COR-L47 (cell line): ENCODE results near the gene SIDT2.

Experiments used
- DNase-seq: peaks from one replicate; lab custom pipeline; 2025; lab: John Stamatoyannopoulos, UW

The SIDT2 gene

DNA sequence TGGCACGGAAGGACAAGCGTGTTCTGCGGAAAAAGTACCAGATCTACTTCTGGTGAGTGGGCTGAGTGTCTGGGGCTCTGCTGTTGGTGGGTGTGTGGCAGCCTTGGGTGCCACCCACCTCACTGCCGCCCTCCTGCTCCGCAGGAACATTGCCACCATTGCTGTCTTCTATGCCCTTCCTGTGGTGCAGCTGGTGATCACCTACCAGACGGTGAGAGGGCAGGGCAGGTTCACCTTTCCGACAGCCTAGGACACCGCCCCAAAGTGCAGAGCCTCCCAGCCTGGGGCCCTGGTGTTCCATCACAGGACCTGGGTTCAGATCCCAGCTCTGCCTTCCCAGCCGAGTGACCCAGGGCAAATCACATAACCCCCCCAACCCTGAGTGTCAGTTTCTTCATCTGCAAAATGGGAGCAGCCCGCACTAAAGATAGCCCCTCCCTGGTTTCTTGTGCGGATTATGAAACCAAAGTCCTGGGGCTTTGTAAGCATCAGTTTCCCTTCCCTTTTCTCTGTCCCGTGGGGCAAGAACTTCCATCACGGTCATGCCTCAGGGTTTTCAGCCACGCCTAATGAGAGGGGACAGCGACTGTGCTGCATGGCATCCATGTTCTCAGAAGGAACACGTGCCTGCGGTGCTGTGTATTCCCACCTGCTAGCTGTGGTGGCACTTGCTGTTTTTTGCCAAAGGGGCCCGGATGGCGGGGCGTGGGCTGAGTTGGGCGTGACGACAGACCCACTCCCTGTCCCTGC lies 10.8 kb downstream of the SIDT2 start:
- no peak for DNase-seq

DNA sequence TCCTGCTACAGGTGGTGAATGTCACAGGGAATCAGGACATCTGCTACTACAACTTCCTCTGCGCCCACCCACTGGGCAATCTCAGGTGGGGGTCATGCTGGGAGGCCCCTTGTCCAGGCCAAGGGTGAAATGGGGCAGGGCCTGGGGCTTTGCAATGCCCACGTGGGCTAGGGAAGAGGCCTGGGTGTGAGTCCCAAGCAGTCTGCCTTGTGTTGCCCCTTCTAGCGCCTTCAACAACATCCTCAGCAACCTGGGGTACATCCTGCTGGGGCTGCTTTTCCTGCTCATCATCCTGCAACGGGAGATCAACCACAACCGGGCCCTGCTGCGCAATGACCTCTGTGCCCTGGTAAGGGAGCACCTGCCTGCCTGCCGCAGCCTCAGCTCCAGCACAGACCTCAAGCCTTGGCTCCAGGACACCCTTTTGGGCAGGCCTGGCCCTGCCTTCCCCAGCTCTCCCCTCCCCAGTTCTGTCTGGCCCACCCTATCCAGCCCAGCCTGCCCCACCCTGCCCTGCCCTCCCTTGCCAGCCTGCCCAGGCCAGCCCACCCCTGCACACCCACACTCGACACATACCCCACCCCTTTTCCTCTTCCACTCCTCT lies 11.5 kb downstream of the SIDT2 start:
- DNase-seq: no peak

DNA sequence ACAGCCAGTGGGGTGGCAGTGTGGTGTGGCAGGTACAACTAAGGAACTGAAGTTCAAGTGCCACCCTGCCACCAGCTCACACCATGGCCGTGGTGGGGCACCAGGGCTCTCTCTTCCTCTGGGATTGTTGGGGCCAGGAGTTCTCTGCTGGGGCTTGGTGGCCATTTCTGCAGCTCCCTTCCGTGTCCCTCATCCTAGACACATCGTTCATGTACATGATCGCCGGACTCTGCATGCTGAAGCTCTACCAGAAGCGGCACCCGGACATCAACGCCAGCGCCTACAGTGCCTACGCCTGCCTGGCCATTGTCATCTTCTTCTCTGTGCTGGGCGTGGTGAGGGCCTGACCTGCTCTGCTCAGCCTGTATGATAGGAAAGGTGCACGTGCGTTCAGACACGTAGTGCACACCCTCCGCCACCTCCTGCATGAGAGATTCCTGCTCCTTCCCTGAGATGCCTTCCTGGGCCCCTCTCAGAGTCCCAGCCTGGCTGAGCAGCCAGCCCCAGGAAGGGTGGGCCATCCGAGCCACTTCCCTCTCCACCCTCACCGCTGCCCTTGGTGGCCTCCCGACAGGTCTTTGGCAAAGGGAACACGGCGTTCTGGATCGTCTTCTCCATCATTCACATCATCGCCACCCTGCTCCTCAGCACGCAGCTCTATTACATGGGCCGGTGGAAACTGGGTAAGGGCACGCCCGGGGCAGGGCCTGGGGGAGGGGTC lies 13.3 kb downstream of the SIDT2 start:
- no peak for DNase-seq

DNA sequence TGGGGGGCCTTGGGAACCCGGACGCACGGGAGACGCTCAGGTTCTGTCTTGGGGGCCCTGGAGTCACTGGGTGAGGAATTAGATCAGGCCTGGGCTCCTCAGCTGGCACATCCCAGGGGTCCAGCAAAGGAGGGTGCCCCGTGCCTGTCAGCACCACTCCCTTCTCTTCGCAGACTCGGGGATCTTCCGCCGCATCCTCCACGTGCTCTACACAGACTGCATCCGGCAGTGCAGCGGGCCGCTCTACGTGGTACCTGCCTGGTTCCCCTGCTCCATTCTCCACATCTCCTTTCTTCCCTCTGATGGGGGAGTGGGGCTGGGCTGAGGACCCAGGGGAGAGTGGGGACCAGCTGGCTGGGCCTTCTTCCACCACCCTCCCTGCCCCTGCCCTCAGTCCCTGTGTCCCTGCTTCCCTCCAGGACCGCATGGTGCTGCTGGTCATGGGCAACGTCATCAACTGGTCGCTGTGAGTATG lies 13.9 kb downstream of the SIDT2 start:
- no peak for DNase-seq

DNA sequence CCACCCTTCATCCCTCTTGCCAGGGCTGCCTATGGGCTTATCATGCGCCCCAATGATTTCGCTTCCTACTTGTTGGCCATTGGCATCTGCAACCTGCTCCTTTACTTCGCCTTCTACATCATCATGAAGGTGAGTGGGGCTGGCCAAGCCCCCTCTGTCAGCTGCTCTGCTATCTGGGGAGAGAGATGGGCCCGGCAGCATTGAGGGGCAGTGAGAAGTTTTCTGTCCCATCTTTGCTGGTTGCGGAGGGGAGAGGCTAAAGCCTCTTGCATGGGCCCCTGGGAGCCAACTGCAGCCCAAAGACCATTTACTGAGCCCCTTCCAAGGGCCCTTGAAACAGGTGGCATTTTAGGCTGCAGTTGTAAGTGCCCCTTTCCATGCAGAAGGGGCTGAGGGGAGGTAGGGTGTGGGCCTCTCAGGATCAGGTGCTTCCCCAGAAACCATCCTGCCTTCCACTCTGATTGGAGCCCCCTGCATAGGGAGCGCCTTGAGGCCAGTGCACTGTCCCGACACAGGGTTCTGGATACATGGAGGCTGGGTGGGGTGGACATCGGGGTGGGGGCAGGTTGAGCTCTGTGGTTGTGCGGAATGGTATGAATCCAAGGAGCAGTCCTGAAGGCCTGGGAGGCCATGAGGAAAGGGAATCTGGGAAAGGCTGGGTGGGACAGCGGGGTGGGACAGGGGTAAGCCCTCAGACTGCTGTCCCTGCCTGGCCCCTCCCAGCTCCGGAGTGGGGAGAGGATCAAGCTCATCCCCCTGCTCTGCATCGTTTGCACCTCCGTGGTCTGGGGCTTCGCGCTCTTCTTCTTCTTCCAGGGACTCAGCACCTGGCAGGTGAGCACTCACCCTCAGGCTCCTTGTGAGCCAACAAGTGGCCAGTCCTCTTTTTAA lies 14.8 kb downstream of the SIDT2 start:
- DNase-seq: no peak

DNA sequence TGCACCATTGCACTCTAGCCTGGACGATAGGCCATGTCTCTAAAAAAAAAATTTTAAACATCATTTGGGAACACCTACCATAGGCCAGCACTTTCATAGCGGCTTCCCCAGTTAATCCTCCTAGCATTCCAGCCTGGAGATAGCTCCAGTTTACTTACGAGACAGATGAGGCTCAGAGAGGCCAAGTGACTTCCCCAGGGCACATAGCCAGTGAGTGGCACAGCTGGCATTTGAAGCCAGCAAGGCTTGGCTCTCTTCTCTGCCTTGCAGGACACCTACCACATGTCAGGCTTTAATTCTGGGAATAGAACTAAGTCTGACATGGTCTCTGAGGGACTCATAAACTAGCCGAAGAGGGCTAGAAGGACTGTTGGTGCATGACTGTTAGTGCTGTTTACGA lies 15.7 kb downstream of the SIDT2 start:
- no peak for DNase-seq

DNA sequence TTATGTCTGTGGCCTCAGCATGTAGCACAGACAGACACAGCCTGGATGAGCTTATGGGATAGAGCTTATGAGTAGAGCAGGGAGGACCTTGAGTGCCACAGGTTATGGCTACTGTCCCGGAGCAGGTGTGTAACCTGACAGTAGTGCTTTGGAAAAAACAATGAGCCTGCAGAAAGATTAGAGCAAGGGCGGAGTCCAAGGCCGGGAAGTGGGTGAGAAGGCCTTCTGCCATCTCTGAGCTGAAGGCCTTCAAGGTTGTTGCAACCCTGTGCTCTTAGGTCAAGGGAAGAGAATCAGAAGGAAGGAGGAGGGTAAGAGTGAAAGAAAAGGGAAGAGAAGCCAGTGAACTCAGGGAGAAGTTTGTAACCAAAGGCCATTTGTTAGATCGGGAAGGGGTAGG lies 16.7 kb downstream of the SIDT2 start:
- no peak for DNase-seq

DNA sequence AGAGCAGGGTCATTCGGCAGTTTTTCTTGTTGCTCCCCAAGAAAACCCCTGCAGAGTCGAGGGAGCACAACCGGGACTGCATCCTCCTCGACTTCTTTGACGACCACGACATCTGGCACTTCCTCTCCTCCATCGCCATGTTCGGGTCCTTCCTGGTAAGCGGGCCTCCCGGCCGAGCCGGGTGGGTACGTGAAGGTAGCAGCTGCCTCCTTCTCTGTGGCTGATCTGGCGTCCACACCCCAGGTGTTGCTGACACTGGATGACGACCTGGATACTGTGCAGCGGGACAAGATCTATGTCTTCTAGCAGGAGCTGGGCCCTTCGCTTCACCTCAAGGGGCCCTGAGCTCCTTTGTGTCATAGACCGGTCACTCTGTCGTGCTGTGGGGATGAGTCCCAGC lies 17.2 kb downstream of the SIDT2 start:
- DNase-seq: no peak

DNA sequence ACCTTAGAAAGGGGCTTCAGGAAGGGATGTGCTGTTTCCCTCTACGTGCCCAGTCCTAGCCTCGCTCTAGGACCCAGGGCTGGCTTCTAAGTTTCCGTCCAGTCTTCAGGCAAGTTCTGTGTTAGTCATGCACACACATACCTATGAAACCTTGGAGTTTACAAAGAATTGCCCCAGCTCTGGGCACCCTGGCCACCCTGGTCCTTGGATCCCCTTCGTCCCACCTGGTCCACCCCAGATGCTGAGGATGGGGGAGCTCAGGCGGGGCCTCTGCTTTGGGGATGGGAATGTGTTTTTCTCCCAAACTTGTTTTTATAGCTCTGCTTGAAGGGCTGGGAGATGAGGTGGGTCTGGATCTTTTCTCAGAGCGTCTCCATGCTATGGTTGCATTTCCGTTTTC lies 18.5 kb downstream of the SIDT2 start:
- DNase-seq: no peak

DNA sequence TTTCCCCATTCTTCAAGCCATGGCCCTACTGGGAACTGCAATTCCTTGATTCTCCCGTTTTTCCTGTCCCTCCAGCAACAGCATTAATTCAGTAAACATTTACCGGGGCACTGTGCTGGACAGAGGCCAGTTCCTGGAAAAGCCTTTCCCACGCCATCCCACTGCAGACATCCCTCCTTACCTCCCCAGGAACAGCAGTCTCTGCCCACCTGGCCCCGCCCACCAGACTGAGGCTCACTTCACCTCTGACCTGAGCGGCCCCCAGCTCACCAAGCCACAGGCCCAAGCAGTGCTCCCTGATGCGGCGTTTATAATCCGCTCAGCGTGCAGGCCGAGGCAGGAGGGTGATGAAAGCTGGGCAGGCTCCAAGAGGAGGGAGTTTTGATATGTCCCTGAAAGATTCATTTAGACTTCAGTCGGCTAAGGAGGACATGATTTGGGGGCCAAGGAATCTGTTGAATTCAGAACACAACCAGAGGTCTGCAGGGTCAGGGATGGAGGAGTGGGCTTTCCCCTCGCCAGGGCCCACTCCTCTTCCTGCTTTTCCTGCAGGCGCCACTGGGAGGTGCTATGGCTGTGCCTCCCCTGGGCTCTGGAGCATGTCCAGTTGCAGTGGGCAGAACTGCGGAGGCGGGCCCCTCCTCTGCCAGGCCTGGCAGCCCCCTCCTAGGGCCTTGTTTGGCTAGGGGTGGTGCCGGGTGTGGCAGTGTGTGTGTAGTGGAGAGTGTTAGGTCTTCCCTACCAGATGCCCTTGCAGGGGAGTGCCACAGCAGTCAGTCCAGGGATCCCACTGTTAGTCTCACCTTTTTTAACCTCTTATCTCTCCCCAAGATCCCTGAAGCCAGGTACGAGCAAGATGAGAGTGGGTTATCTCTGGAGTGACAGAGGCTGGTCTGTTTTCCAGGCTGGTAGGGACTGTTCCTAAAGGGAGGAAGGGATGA lies 19.2 kb downstream of the SIDT2 start:
- DNase-seq: no peak

DNA sequence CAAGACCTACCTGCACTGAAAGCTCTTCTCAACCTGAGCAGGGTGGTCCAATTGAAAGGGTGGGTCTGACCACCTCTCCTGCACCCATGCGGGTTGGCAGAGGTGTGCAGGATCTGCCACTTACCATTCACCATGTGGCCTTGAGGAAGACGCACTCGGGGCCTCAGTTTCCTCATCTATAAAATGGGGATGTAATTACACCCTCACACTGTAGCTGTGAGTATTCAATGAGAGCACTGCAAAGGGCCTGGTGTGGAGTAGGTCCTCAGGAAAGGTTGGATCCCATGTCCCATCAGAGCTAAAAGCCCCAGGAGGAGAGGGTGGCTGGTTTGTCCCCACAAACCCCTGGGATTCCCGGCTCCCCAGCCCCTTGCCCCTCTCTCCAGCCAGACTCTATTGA lies 20.1 kb downstream of the SIDT2 start:
- DNase-seq: no peak

DNA sequence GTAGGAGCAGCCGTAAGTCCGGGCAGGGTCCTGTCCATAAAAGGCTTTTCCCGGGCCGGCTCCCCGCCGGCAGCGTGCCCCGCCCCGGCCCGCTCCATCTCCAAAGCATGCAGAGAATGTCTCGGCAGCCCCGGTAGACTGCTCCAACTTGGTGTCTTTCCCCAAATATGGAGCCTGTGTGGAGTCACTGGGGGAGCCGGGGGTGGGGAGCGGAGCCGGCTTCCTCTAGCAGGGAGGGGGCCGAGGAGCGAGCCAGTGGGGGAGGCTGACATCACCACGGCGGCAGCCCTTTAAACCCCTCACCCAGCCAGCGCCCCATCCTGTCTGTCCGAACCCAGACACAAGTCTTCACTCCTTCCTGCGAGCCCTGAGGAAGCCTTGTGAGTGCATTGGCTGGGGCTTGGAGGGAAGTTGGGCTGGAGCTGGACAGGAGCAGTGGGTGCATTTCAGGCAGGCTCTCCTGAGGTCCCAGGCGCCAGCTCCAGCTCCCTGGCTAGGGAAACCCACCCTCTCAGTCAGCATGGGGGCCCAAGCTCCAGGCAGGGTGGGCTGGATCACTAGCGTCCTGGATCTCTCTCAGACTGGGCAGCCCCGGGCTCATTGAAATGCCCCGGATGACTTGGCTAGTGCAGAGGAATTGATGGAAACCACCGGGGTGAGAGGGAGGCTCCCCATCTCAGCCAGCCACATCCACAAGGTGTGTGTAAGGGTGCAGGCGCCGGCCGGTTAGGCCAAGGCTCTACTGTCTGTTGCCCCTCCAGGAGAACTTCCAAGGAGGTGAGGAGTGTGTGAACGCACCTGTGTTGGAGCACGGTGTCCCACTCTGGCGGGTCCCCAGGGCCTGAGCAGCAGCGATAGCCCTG lies 20.7 kb downstream of the SIDT2 start, which contains the start of gene TAGLN:
TSS of gene TAGLN (plus strand) at position 318 of the 863 bp plus-strand sequence. CDS start 3,644 bp downstream, outside the sequence.
- no peak for DNase-seq

DNA sequence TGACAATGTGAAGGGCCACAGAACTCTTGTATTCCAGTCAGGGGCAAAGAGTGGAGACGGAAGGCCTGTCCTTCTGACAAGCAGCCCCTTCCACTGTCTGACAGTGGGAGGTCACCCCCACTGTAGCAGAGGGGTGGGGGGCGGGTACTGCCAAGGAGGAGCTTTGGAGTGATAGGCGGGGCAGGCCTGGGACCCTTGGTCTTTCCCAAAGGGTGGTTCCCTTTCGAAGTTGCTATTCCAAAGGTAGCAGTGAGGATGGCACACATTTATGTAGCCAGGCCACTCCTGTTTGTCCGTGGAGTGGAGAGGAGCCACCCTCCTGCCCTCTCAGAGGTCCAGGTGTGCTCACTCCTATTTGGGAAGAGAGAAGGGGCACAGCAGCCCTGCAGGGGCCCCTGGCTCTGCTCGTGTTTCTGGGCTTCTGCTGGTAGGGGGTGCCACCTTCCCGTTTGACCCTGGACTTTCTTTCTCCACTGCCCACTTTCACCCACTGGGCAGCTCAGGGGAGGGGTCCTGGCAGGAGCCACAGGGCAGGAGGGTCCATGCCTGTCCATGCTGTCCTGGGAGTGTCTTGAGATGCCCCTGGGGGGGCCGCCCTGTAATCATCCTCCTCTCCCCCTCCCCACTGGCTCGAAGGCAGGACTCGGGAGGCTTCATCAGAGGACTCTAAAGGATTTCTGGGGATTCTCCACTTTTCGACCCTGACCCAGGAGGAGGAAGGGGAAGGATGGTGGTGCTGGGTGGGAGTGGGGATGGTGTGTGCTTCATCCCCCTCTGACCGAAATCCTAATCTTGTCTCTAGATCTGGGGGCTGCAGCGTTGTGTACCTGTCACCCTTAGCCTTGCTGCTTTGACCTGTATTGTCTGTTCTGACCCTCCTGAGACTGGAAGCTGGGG lies 21.6 kb downstream of the SIDT2 start:
- DNase-seq: no peak

DNA sequence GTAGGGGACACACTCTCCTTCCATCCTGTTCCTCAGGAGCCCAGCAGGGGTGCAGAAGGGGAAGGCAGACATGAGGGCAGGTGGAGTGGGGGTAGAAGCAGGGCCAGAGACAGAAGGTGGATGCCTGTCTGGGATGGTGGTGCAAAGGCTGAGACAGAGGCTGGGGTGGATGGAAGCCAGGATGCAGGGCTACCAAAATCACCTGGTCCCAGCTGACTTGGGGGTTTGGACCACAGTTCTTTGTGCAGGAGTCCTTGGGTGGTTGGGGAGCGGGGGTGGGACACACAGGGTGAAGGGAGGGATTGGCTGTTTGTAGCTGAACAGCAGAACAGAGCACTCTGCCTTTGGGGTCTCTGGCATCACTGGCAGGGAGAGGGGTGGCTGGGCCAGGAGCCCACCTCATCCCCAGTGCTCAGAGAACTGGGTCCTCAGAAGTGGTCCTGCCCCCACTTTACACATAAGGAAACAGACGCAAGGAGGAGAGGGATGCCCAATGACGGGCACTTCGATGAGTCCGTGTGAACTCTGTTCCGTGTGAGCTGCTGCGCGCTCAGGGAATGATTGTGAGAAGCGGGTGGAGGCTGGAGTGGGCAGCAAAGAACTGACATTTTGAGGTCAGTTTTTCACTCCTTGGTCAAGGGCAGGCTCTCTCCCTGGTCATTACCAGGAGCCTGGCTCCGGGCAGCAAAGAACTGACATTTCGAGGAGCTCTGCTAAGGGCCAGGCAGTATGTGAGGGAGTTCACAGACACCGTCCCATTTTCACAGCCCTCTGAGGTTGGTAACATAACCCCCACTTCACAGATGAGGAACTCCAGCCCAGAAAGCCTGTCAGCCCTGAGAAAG lies 22.5 kb downstream of the SIDT2 start:
- no peak for DNase-seq

DNA sequence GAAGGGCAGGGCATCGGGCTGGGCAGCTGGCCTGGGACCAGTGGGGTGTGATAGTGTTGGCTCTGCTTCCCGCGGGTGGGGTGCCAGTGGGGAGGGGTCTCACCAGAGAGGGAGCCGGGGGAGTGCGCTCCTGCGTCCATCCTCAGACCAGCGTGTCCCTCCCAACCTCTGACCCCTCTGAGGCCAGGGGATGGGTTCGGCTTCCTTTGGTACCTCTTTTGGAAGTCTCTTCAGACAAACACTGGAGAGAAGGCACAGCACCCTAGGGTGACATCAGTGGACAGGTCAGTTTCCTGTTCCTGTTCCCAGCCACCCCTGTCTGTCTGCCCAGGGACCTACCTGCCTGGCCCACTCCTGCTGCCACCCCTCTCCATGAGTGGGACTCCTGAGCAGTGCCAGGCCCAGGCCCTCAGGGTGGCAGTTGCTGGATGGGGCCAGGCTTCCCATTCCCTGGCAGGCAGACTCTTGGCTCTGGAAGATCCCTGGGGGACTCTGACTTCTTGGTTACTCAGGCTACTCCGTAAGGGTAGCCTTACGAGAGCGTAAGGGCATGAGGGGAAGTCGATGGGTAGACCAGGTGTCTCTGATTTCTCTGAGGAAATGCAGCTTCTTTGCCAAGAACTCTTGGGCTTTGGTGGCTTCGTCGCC lies 23.2 kb downstream of the SIDT2 start:
- DNase-seq: no peak

DNA sequence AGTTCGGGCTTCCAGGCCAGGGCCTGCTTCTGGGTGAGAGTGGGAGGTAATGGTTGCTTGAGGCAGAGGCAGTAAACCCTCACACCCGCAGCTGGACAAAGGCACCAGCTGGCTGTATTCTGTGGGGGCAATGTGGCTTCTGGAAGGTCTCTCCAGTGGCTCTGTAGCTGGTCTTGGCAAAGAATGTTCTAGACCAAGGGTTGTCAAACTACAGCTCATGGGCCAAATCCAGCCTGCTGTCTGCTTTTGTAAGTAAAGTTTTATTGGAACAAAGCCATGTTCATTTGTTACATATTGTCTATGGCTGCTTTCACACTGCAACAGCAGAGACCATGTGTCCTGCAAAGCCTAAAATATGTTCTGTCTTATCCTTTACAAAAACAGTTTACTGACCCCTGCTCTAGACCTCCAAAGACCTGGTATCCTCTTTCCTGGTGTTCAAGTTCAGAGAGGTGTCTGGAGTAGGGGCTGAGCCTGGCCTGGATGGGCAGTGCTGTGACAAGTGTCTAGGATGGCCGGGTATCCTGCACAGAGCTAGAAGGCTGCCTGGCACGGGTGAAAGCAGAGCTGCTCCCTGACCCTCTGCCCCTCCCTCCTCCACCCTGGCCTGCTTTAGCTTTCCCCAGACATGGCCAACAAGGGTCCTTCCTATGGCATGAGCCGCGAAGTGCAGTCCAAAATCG lies 24.0 kb downstream of the SIDT2 start:
- no peak for DNase-seq

DNA sequence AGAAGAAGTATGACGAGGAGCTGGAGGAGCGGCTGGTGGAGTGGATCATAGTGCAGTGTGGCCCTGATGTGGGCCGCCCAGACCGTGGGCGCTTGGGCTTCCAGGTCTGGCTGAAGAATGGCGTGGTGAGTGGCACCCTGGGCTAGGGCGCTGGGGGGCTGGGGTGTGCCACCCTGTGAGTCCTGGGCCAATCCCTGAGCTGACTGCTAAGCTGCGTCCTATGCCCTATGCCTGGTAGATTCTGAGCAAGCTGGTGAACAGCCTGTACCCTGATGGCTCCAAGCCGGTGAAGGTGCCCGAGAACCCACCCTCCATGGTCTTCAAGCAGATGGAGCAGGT lies 24.5 kb downstream of the SIDT2 start:
- DNase-seq: no peak
